ENCODE results near the gene PPP4R3B.
"Not testable (repeated sequence)": the region's sequence is repeated elsewhere in the genome, so short reads cannot be mapped to it uniquely, and the experiment has no call there.

Gene PPP4R3B

GRCh38 chr2:55617175-55618024 is at the start of gene PPP4R3B:
PPP4R3B (minus strand) TSS chr2:55617622; CDS start chr2:55617285, 337 bp downstream.
- DNase-seq, result peak; percentile 92

DNA sequence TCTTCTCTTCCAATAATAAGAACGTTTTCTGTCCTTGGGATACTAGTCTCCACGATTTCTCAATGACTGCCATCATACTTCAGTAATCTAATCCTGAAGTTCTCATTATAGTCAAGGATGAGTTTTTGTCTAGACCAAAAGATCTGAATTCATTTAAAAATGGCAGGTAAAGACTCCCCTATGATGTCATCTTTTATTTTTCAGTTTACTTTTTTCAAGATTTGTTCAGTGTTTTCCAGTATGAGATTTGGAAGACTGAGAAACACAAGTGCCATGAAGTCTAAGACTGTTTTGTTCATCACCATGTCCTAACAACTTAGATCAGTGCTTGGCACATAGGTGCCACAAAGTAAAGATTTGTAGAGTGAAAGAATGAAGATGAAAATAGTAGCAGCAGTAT is 35.8 kb upstream of the PPP4R3B start:
- no peak for DNase-seq

DNA sequence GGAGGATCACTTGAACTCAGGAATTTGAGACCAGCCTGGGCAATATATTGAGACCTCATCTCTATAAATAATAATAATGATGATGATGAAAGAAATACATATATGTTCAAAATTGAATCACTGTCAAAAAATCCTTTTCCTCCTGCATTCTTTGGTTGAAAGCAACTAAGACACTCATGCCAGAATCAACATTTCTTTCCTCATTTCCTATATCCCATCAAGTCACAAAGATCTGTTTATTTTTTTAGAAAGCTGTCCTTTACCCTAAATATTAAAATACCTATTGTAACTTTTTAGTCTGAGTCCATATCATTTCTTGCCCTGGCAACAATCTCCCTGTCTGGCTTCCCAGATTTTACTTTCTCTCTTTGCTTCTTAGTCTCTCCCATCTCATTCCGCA is 31.8 kb upstream of the PPP4R3B start:
- DNase-seq, result no peak

DNA sequence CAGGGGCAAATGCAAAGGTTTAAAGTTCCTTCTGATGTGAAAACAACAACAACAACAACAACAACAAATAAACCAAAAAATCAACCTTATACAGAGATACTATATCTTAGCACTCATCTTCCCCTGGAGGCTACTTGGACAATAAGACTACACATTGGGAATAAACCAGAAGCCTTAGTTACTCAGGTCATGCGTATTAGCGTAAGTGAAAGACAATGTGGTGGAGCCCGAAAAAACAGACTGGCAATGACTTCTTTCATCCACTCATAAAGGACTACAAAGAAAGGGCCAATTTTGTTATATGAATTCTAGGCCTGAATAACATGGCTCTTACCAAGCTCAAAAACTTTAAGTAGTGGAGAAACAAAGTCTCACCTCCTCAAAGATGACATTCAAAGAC is 19.4 kb upstream of the PPP4R3B start:
- DNase-seq, result no peak

GRCh38 chr2:55628931-55629330 is 11.5 kb upstream of the PPP4R3B start:
- no peak for DNase-seq

- DNase-seq, result no peak
Observed at GRCh38 chr2:55627915-55628314, 10.5 kb upstream of the PPP4R3B start.

DNA sequence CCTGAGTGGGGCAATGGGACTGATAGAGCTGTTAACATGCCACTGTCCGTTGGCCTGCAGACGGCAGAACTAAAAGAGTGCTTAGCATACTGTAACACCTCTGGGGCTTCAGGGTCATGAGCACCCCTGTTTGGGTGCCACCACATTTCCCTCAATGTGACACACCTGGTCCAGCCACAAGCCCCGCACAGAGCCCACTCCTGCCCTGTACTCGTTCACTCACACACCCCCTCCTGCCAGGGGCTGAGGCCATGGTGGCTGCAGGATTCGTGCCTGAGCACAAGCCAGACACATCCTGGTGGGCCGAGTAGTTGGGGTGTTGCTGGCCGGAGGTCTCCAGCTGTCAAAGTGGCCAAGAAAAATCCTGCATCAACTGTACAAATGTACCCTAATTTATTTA is 4.4 kb upstream of the PPP4R3B start:
- no peak for DNase-seq

- no peak for DNase-seq
Observed at GRCh38 chr2:55620123-55620779, 2.8 kb upstream of the PPP4R3B start.

DNA sequence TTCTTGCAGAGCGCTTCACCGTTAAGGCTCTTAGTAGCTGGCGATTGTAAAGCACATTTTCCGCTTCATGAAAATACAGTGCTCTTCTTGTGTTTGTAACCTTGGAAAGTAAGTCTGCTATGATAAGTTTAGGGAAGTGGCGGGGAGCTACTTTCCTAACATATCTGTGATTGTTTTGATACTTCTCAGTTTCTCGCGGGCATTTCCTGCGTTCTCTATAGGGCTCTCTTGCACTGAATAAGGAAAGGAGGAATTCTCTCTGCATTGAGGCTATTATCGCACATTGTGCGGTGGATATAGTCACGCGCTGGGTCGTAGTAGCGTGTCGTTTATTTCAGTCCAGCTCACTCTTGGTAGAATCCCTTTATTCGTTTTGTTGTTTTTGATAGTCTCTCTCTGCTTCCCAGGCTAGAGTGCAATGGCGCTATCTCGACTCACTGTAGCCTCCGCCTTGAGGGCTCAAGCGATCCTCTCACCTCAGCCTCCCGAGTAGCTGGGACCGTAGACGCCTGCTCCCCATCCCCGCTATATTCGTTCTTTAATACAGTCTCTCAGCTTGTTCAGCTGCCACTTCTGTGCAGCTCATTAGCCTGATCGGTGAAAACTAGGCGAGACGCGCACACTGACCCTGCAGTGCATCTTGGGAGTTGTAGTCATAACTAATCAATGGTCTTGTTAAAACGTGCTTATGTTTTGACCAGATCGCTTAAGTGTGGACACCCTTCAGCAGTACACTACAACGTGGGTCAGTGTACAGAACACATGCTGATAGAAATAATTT is 1.0 kb upstream of the PPP4R3B start:
- no peak for DNase-seq

GRCh38 chr2:55618025-55618274 is 528 bp upstream of the PPP4R3B start:
- DNase-seq, result no peak

DNA sequence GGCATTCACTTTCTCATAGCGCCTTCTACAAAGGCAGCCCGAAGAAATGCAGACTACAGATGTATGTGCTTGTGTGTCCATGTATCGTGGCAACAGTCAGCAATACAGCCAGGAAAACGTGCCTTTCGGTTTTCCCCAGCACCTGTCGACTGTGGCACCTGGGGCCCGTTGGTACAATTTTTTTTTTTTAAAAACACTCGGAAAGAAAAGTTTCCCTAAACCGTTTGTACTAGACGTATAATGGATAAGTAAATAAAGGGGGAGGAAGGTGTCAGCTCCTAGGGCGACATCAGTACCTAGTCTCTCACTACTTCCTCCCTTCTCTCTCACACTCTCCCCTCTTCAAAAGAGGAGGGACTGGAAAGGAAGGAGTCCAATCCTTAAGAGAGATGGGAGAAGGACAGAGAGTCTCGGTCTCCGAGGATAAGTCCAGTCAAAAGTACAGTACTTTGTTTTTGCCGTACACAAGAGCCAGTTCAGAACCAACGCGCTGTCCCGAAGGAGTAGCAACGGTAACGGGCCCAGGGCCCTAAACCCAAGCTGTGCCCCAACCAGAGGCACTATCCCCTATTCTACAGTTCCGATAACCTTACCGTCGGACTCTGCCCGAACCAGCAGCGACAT is 759 bp downstream of the PPP4R3B start:
- DNase-seq, result no peak

GRCh38 chr2:55611997-55612396 is 5.4 kb downstream of the PPP4R3B start:
- DNase-seq, result no peak

GRCh38 chr2:55610954-55611743 is 6.3 kb downstream of the PPP4R3B start:
- no peak for DNase-seq

DNA sequence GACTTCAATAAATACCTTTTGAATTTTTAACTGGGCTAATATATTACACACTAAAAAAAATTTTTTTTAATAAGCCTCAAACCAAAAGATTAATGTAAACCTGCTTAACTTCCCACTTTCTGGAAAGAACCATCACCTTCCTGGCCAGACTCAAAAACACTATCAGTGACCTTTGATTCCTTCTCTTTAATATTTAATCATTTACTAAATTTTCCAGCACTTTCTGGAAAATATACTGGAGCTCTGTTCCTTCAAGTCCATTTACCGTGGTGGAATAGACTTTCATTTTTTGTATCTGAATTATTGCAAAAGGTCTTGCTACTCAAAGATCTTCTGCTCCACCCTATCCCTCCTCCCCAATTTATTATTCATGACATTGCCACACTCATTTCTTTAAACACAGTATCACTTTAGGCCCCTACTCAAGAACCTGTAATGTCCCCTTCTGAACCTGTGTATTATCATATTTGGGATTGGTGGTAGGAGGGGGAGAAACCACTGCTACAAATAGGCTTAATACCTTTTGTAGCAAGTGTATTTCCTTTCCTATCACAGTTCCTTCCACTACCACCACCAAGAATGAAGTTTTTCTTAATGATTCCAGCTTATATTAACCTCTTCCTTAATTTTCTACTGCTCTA is 7.4 kb downstream of the PPP4R3B start:
- no peak for DNase-seq

GRCh38 chr2:55609193-55609794 is 8.1 kb downstream of the PPP4R3B start:
- DNase-seq, result no peak

DNA sequence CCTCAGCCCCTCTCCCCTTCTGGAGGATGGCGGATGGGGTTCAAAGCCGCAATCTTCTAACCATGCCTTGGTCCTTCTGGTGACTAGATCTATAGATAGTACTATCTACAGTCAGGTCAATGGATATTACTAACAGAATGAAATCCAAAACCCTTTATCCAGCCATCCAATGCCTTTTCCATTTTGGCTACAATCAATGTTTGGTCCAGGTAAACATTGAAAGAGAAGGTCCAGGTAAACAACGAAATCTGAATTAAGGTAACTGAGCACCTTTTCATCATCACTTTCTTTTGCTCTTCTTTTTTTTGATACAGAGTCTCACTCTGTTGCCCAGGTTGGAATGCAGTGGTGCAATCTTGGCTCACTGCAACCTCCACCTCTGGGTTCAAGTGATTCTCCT is 9.7 kb downstream of the PPP4R3B start:
- DNase-seq, result no peak

- DNase-seq, result no peak
Observed at GRCh38 chr2:55604027-55604565, 13.3 kb downstream of the PPP4R3B start.

- no peak for DNase-seq
Observed at GRCh38 chr2:55601849-55602248, 15.6 kb downstream of the PPP4R3B start.

DNA sequence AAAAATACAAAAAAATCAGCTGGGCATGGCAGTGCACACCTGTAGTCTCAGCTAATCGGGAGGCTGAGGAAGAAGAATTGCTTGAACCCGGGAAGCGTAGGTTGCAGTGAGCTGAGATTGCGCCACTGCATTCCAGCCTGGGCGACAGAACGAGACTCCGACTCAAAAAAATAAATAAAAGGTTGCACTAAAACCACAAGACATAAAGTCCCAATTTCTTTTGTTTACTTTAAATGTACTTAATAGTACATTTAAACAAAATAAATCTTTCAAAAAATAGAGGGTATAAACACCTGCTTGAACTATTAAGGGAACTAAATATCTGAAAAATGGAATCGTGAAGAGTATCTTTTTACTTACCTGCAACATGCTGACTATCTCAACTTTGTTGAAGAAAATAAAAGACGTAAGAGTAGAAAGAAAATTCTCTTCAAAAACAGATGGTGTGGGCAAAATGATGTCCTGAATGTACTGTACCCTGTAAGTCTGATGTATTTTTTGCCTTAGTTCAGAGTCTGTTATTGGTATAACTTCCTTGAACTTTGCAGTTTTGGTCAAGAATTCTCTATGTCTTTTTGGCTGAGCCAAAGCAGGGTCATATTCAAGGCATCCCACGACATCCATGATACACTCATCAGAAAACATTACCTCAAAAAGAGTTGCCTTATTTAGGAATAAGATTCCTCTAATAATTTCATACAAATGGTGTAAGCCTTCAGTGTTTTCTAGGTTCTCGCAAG is 19.2 kb downstream of the PPP4R3B start:
- DNase-seq, result no peak

- DNase-seq, result not testable (repeated sequence)
Observed at GRCh38 chr2:55596795-55597194, 20.6 kb downstream of the PPP4R3B start.

DNA sequence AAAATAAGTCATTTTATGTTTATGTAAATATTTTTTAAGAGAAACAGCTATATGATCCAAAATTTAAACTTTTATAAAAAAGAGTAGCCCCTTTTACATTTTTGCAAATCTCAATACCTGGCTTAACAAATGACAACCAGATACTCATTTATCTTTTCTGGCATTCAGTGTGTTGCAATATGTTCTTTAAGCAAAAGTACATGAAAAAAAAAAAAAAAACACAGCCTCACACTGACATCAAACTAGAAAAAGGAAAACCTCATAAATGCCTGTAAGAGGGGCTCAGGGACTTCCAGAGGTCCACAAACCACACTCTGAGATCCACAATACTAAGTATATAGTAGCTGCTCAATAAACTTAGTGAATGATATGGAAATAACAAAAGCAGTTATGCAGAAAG is 21.9 kb downstream of the PPP4R3B start:
- no peak for DNase-seq
